Uterus (tissue), 4 donors: ENCODE measurements around the gene PAFAH1B2. TPM values are rescaled to one million over a fixed set of nuclear protein-coding genes. Genes with fewer than 3 reads are reported as not detected.
A peak's percentile ranks its signal among the peaks of the same experiment; 100 is the strongest.

Experiments used
- DNase-seq, 2 donors: peaks; one replicate each; pipeline ENCODE4 v3.0.0-alpha.2; 2019 to 2020
- H3K27ac ChIP-seq, 2 donors: fragments of 200-600 bp; sonication (generic); 1 replicate in 1 of 2; 2 replicates in 1 of 2; pipeline ENCODE4 v1.5.1; 2016 to 2018
- H3K27me3 ChIP-seq, 2 donors: fragments of 200-600 bp; sonication (generic); one replicate each; pipeline ENCODE4 v1.5.1; 2018 to 2019; ENCODE audit warnings: control low read depth in 1 of 2
- H3K36me3 ChIP-seq, 2 donors: fragments of 200-600 bp; sonication (generic); one replicate each; pipeline ENCODE4 v1.5.1; 2019; ENCODE audit warnings: control low read depth in 1 of 2
- H3K4me1 ChIP-seq, 2 donors: fragments of 200-600 bp; sonication (generic); one replicate each; pipeline ENCODE4 v1.5.1; 2018 to 2019; ENCODE audit warnings: control low read depth in 1 of 2
- H3K4me3 ChIP-seq, 2 donors: fragments of 200-600 bp; sonication (generic); 1 replicate in 1 of 2; 2 replicates in 1 of 2; pipeline ENCODE4 v1.5.1; 2018 to 2019; ENCODE audit warnings: mild to moderate bottlenecking in 1 of 2
- H3K9me3 ChIP-seq, 2 donors: fragments of 200-600 bp; sonication (generic); one replicate each; pipeline ENCODE4 v1.5.1; 2019; ENCODE audit warnings: control low read depth in 1 of 2
- CTCF ChIP-seq, 4 experiments: fragments of 200-600 bp in 2 of 4; fragments of 450-650 bp in 2 of 4; sonication (generic) in 2 of 4; IDR thresholded peaks; one replicate each; pipeline ENCODE4 v1.5.1; 2016 to 2019; ENCODE audit warnings: antibody characterized with exemption in 4 of 4, mild to moderate bottlenecking in 2 of 4, moderate library complexity in 1 of 4
- POLR2A ChIP-seq, 2 donors: fragments of 450-650 bp; IDR thresholded peaks; one replicate each; pipeline ENCODE4 v1.6.1; 2016; ENCODE audit warnings: antibody characterized with exemption in 2 of 2, mild to moderate bottlenecking in 1 of 2, moderate library complexity in 1 of 2
- intact Hi-C: fragments of 100-400 bp; cut with DNase I; formaldehyde crosslinking; loops from one replicate; pipeline ENCODE4 v1.15.1; 2023; ENCODE audit warnings: low total_unique reads
- total RNA-seq, 4 donors: library from RNA; depleted of rRNA in 3 of 4; stranded (reverse); fragments of >200 nt in 3 of 4; gene quantifications; one replicate each; pipeline versions ENCODE4 v1.1.0 to v1.2.4, GENCODE V29; 2014 to 2023
- donor health status: DM: yes; HTN: yes; CAD: no.

Gene PAFAH1B2
- total RNA-seq, 4 donors from 2014 or later = 62.8 to 154 (median 128) TPM

DNA sequence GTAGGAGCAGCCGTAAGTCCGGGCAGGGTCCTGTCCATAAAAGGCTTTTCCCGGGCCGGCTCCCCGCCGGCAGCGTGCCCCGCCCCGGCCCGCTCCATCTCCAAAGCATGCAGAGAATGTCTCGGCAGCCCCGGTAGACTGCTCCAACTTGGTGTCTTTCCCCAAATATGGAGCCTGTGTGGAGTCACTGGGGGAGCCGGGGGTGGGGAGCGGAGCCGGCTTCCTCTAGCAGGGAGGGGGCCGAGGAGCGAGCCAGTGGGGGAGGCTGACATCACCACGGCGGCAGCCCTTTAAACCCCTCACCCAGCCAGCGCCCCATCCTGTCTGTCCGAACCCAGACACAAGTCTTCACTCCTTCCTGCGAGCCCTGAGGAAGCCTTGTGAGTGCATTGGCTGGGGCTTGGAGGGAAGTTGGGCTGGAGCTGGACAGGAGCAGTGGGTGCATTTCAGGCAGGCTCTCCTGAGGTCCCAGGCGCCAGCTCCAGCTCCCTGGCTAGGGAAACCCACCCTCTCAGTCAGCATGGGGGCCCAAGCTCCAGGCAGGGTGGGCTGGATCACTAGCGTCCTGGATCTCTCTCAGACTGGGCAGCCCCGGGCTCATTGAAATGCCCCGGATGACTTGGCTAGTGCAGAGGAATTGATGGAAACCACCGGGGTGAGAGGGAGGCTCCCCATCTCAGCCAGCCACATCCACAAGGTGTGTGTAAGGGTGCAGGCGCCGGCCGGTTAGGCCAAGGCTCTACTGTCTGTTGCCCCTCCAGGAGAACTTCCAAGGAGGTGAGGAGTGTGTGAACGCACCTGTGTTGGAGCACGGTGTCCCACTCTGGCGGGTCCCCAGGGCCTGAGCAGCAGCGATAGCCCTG lies 55.2 kb downstream of the PAFAH1B2 start, which contains the start of gene TAGLN:
TAGLN (plus strand) TSS at position 318 of the 863 bp plus-strand sequence. CDS start 3,644 bp downstream, outside the sequence.
- peak; percentile 94 to 97 for DNase-seq
- TF ChIP-seq CTCF (IDR thresholded peaks at IDR 0.05) = peak in 1 of 4 experiments; percentile 12
- peak; percentile 73 to 85 for TF ChIP-seq POLR2A (IDR thresholded peaks at IDR 0.05)
- Histone ChIP-seq H3K4me3 (peak within 1 kb of the TSS; percentile 58 to 95), H3K36me3 (no peaks in the 10 kb centered on the region), H3K9me3 (no peaks in the 10 kb centered on the region), H3K27me3 (no peaks in the 10 kb centered on the region), H3K27ac (peak within 1 kb of the TSS; percentile 97 to 98), H3K4me1 (peaks cover 0 to 1% of the 10 kb centered on the region in 2 donors)
- intact Hi-C loops = no loop called here

- Histone ChIP-seq H3K4me3 (peak overlapping the region; percentile 58 to 95), H3K4me1 (peaks cover 0 to 10% of the 10 kb centered on the region in 2 donors), H3K27me3 (no peaks in the 10 kb centered on the region), H3K27ac (peak overlapping the region; percentile 97 to 98), H3K36me3 (no peaks in the 10 kb centered on the region), H3K9me3 (no peaks in the 10 kb centered on the region)
- peak in 1 of 2 donors; percentile 49 for DNase-seq
- intact Hi-C loops = no loop called here
- no peak for TF ChIP-seq CTCF (IDR thresholded peaks at IDR 0.05)
- peak in 1 of 2 donors; percentile 7 for TF ChIP-seq POLR2A (IDR thresholded peaks at IDR 0.05)
Measured at GRCh38 chr11:117199916-117200812, 56.1 kb downstream of the PAFAH1B2 start.

DNA sequence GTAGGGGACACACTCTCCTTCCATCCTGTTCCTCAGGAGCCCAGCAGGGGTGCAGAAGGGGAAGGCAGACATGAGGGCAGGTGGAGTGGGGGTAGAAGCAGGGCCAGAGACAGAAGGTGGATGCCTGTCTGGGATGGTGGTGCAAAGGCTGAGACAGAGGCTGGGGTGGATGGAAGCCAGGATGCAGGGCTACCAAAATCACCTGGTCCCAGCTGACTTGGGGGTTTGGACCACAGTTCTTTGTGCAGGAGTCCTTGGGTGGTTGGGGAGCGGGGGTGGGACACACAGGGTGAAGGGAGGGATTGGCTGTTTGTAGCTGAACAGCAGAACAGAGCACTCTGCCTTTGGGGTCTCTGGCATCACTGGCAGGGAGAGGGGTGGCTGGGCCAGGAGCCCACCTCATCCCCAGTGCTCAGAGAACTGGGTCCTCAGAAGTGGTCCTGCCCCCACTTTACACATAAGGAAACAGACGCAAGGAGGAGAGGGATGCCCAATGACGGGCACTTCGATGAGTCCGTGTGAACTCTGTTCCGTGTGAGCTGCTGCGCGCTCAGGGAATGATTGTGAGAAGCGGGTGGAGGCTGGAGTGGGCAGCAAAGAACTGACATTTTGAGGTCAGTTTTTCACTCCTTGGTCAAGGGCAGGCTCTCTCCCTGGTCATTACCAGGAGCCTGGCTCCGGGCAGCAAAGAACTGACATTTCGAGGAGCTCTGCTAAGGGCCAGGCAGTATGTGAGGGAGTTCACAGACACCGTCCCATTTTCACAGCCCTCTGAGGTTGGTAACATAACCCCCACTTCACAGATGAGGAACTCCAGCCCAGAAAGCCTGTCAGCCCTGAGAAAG lies 56.9 kb downstream of the PAFAH1B2 start:
- Histone ChIP-seq H3K4me1 (peaks cover 0 to 12% of the 10 kb centered on the region in 2 donors), H3K9me3 (no peaks in the 10 kb centered on the region), H3K4me3 (peak overlapping the region; percentile 58 to 95), H3K27me3 (no peaks in the 10 kb centered on the region), H3K36me3 (no peaks in the 10 kb centered on the region), H3K27ac (peak overlapping the region; percentile 97 to 98)
- intact Hi-C loops = no loop called here
- peak in 1 of 2 donors; percentile 40 for DNase-seq
- TF ChIP-seq CTCF (IDR thresholded peaks at IDR 0.05) (no peak), POLR2A (IDR thresholded peaks at IDR 0.05) (no peak)

DNA sequence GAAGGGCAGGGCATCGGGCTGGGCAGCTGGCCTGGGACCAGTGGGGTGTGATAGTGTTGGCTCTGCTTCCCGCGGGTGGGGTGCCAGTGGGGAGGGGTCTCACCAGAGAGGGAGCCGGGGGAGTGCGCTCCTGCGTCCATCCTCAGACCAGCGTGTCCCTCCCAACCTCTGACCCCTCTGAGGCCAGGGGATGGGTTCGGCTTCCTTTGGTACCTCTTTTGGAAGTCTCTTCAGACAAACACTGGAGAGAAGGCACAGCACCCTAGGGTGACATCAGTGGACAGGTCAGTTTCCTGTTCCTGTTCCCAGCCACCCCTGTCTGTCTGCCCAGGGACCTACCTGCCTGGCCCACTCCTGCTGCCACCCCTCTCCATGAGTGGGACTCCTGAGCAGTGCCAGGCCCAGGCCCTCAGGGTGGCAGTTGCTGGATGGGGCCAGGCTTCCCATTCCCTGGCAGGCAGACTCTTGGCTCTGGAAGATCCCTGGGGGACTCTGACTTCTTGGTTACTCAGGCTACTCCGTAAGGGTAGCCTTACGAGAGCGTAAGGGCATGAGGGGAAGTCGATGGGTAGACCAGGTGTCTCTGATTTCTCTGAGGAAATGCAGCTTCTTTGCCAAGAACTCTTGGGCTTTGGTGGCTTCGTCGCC lies 57.7 kb downstream of the PAFAH1B2 start:
- Histone ChIP-seq H3K4me1 (peaks cover 0 to 12% of the 10 kb centered on the region in 2 donors), H3K9me3 (no peaks in the 10 kb centered on the region), H3K27ac (peak overlapping the region; percentile 97 to 98), H3K36me3 (no peaks in the 10 kb centered on the region), H3K27me3 (no peaks in the 10 kb centered on the region), H3K4me3 (peak overlapping the region; percentile 58 to 95)
- TF ChIP-seq POLR2A (IDR thresholded peaks at IDR 0.05) (no peak), CTCF (IDR thresholded peaks at IDR 0.05) (no peak)
- DNase-seq = no peak
- intact Hi-C loops = no loop called here
